NT2/D1 (cell line): Measurements from ENCODE around the gene EVPLL.

Source experiments
- SUZ12 ChIP-seq: IDR thresholded peaks from 2 replicates; pipeline ENCODE4 v1.6.1; 2011; ENCODE audit not compliant: insufficient read length, insufficient read depth; ENCODE audit errors: extremely low read depth
- ZNF274 ChIP-seq: IDR thresholded peaks from 2 replicates; pipeline ENCODE4 v1.6.1; 2011; ENCODE audit warnings: mild to moderate bottlenecking, low read depth, low read length

DNA sequence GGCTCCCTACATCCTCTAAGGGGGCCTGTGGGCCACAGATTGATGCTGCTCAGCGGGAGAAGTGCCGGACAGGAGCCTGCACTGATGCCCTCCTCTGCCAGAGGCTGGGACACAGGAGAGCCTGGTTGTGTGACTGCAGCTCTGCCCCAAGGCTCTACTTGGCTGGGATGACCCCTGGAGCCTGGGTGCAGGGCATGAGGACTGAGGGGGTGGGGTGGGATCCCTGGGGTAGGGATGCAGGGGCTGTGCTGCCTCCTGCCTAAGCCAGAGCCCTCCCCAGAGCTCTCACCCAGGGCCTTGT lies 577 bp downstream of the EVPLL start:
- TF ChIP-seq SUZ12 (no peak), ZNF274 (no peak)
